Measurements from ENCODE around the gene ROS1.
"Not testable (repeated sequence)": the region's sequence is repeated elsewhere in the genome, so short reads cannot be mapped to it uniquely, and the experiment has no call there.

Gene ROS1

DNA sequence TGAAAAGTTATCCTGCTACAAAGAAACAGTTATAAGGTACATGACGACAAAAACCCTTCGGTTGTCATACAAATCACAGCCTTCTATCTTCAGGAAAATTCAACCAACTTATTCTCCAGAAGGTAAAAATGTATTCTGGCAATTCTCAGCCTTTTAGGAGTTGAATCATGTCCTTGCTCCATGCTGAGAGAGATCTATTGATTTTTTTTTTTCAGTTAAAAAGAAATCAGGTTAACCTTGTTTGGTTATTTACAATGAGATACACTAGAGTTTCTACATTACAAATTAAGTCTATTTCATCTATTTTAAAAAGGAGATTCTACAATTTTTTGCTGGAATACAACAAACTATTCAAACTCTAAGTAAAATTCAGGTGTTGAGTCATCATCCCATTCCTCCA, 45.4 kb downstream of the ROS1 start:
- DNase-seq (ENCODE audit: low spot score), result no peak

DNA sequence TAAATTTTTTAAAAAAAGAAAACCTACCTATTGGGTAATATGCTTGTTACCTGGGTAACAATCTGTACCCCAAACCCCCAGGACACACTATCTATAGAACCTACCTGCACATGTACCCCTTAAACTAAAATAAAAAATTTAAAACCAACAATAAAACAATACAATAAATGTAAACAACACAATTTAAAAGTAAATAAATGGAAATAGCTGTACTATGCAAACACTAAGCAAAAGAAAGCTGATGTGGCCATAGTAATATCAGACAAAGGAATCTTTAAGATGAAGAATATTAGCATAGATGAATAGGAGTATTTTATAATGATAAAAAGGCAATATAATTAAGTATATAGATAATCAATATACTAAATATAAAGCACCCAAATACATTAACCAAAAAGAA, 50.3 kb downstream of the ROS1 start:
- DNase-seq (ENCODE audit: low spot score), result no peak

DNA sequence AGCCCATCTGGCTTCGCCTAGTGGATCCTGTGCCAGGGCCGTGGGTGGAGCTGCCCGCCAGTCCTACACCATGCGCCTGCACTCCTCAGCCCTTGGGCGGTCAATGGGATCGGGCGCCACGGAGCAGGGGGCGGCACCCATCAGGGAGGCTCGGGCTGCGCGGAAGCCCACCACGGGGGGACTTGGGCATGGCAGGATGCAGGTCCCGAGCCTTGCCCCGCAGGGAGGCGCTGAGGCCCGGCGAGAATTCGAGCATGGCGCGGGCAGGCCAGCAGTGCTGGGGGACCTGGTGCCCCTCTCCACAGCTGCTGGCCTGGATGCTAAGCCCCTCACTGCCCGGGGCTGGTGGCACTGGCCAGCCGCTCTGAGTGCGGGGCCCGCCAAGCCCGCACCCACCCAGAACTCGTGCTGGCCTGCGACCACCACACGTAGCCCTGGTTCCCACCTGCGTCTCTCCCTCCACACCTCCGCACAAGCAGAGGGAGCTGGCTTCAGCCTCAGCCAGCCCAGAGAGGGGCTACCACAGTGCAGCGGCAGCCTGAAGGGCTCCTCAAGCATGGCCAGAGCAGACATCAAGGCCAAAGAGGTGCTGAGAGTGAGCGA, 52.4 kb downstream of the ROS1 start:
- no peak for DNase-seq (ENCODE audit: low spot score)

- not testable (repeated sequence) for DNase-seq (ENCODE audit: low spot score)
These were observed 53.5 kb downstream of the ROS1 start for GRCh38 chr6:117372289-117372688.

GRCh38 chr6:117371492-117371891, 54.2 kb downstream of the ROS1 start:
- DNase-seq (ENCODE audit: low spot score), result no peak

- no peak for DNase-seq (ENCODE audit: low spot score)
These were observed 66.2 kb downstream of the ROS1 start for GRCh38 chr6:117359581-117359980.

DNA sequence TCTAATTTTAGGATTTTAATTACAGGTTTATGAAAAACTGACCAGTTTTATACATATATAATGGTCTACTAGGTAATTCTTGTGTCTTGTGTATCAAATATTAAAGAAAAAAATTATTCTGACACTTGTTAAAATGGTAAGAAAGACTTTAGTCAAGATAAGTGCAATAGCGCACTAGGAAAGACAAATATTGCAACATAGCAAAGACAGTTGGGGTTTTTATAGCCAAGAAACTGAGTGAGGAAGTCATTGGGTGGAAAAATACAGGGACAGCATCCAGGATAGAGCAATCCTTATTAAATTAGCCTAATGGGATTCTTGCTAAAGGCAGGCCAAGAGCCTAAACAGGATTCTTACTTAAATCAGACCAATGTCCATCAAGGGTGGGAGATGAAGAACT, 71.1 kb downstream of the ROS1 start:
- DNase-seq (ENCODE audit: low spot score), result no peak

DNA sequence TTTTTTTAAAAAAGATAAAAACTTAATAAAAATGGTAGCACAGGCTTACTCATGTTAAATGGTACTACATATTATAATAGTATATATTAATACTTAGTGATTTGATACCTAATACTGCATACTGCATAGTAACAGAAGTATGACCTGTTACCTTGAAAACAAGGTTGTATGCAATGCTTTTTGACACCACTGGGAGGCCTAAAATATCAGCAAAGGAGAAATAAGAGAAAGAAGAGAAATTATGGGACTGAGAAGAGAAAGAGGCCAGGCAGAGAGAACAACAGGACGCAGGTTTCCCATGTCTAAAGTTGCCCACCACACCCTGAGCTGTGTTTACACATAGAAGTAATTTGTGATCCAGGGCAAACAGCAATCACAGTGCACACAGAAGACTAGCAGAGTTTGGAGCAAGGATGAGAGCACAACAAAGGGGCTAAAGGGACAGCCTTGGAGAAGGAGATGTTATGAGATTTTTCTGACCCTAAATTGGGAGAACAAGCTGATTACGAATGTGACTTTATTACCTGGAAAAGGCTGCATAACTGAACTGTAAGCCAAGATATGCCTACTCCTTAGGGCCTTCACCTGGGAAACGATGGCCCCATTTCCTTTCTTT, 73.2 kb downstream of the ROS1 start:
- DNase-seq (ENCODE audit: low spot score), result peak; percentile 12

GRCh38 chr6:117351521-117351920, 74.2 kb downstream of the ROS1 start:
- no peak for DNase-seq (ENCODE audit: low spot score)

- DNase-seq (ENCODE audit: low spot score), result peak; percentile 48
These were observed 79.4 kb downstream of the ROS1 start for GRCh38 chr6:117346142-117346930.

DNA sequence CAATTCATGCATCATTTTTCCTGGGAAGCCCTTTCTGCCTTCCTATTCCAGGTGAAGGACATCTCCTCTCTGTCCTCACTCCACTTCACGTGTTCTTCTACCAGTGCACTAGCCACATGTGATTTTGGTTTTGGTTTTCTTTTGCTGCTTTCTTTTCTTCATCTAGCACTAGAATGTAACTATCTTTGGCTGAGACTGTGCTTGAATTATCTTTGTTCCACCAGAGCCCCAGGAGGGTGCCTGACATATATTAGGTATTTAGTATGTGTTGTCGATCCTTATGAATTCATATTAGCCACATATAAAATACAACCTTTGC, 80.5 kb downstream of the ROS1 start:
- no peak for DNase-seq (ENCODE audit: low spot score)

DNA sequence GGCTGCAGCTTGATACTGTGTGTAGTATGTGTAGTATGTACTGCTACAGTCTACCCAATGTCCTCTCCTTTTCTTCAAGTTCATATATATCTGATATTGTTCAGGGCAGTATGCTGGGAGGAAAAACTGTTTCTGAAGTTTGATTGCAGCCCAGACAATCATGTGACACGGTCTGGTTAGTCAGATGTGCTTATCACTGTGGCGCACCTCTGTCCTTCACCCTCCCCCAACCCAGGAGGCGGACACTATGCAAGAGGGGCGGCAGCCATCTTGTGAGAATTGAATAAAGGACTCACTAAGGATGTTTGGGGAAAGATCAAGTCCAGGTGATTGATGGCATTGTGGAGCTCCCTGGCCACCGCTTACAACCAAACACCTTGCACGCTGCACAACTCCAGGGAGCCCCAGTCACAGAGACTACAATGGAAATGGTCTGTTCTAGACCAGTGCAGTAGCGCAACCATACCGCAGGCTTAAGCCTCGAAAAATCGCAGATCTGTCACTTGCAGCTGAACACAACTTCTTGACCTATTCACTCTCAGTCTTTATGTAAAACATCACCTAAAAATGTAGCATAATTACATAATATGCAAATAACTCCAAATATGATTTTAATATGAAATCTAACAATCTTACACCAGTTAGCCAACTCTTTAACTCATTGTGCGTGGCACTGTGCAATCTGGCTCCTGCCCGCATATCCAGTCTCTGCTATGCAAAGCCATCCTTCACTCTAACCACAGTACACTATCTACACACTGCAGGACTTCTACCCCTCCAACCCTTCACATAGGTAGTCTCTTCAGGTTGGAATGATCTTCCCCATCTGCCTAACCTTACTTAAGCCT, 81.1 kb downstream of the ROS1 start:
- DNase-seq (ENCODE audit: low spot score), result no peak

DNA sequence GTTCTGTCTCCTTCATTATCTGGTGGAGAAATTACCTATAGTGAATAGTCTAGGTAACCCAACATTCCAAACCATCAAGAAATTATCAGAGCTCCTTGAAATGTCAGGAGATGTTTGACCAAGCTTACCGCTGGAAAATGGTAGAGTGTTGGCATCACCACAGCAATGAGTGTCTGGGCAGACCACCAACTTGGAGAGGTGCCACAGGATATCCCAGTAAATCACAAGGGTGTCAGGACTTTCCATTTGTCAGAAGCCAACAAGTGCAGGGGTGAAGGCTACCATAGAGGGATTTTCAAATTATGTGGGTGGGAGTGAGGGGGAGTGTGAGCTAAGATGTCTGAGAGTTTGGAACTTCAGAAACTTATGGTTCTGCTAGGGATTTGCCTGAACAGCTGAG, 87.2 kb downstream of the ROS1 start:
- no peak for DNase-seq (ENCODE audit: low spot score)

GRCh38 chr6:117329926-117330325, 95.8 kb downstream of the ROS1 start:
- DNase-seq (ENCODE audit: low spot score), result no peak

DNA sequence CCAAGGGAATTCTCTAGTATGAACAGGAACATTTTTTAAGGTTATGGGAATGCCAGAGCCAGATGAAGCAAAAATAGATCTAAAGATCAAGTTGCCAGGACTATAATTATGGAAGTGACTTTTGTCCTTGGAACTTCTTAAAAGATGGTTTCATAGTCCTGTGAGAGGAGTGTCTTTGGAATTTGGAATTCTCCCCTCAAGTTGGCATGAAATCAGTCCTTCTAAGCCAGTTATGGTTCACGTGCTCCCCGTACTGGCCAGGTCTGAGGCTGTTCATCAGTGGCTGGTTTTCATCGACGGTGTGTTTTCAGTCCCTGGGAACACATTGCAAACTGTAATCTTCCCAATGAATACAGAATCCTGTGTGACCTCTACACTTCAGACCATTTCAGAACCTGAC, 97.2 kb downstream of the ROS1 start:
- no peak for DNase-seq (ENCODE audit: low spot score)

GRCh38 chr6:117328005-117328389, 97.7 kb downstream of the ROS1 start:
- DNase-seq (ENCODE audit: low spot score), result no peak

DNA sequence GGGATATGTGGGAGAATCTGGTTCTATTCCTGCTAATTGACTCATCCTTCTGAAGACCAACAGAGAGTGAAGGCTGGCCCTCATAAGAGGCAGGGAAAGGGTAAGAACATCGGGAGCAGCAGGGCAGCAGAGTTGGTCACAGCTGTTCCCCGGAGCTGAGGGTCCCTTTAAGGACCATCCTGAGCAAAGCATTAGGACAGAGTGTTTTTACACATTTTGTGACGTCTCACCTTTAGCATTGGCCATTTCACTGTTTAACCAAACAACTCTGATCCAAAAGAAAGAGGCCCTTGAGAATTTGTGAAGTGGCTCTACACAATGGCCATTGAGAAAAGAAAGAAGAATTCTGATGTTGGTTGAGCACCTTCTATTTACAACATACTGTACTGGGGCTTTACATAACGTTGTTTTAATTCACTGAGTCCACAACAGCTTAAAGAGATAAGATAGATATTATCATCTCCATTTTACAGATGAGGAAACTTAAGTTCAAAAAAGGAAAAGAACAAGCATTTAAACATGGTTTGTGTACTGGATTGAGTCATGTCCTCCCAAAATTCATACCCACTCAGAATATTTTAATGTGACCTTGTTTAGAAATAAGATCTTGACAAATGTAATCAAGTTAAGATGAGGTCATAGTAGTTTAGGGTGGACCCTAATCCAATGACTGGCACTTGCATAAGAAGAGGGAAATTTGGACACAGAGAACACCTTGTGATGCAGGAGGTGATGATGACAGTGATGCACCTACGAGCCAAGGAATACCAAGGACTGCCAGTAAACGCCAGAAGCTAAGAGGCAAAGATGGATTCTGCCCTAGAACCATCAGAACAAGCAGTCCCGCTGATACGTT, 98.4 kb downstream of the ROS1 start:
- DNase-seq (ENCODE audit: low spot score), result no peak

DNA sequence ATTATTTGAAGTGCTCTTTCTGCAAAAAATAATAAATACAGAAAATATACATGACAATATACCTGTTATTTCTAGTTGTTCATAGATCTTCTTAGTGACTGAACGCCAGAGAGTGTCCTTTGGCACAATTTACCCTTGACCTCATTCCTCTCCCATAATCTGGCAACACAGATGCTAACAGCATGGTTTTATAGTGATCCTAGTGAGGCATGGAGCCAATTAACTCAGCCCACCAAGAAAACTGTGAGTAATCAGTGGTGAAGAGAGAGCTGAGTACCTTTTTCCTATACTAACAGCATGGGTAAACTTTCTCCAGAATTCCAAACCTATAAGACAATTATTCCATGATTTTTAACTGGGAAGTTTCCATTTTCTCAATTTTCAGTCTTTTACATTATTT, 99.3 kb downstream of the ROS1 start:
- DNase-seq (ENCODE audit: low spot score), result no peak

DNA sequence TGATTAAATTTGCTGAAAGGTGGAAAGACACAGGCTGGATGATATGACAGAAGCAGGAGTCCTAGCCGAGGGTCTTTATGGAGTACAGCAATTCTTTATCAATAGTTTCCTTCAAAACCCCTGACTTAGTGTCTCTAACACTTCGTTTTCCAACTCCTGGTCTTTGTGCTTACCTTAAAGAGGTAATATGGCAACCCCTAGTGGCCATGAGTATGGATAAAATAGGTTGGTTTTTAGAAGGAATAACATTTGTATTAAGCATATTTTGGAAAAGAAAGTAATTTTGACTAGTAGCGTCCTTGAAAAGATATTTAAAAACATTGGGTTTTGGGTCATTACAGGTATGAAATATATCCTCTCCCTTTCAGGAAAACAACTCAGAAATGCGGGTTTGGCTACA, 108.5 kb downstream of the ROS1 start:
- peak; percentile 25 for DNase-seq (ENCODE audit: low spot score)

DNA sequence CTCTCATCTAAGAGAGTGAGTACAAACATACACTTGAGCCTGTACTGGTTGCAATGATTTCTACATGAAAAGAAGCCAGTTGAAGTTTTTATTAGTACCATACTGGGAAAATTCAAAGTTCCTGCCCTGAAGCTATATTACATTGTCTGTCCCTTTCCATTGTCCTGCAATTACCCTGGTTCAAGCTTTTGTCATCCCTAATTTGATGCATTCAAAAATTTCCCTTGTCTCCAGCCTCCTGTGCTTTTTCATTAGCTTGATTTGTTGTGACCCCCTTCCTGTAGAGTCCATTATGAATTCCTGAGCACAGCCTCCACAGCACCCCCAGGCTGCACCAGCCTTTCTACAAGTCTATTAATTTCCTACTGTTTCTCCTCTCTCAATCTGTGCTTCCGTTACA, 114.0 kb downstream of the ROS1 start:
- no peak for DNase-seq (ENCODE audit: low spot score)

DNA sequence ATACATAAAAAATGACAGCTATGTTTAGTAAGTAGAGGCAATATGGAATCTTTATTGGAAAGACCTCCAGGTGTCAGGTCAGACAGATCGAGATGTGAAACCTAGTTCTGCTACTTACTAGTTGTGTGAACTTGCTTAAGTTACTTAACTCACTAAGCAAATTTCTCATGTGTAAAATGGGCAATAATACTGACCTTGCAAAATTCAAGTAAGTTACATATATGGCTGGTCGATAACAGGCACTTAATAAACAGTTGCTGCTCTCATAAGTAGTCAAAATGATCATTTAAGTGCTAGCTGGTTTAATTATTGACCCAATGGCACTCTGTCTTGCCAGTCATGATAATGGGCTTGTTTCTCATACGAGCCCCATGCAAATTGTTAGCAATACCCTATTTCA, 114.4 kb downstream of the ROS1 start:
- no peak for DNase-seq (ENCODE audit: low spot score)

DNA sequence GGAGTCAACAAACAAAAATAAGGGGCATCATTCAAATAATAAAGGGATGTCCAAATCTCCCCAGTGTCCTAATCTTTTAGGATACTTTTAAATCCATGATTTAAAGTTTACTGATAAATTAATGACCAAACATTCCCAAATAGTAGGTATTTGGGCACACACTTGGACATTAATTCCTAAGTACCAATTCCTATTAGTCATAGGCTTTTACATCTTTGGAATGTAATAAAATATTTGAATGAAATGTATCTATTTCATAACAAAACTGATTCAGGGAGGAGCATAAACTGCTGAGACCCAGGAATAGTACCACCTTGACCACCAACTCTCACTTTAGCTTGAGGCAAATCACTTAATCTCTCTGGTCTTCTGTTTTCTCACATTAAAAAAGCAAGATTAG, 116.1 kb downstream of the ROS1 start:
- DNase-seq (ENCODE audit: low spot score), result no peak
